Measurements from ENCODE around the gene NDUFS8. TPM values are rescaled to one million over a fixed set of nuclear protein-coding genes. Genes with fewer than 3 reads are reported as not detected.

NDUFS8 gene
- total RNA-seq, 1 experiment from 2014 or later = 221 TPM

GRCh38 chr11:68056317-68057285 is 26.1 kb downstream of the NDUFS8 start:
- no peak for DNase-seq (ENCODE audit: low spot score)
- CTCF ChIA-PET = interaction anchor here (1.1 kb wide), 1 partner anchor 153 kb away, joined by 3 read pairs; no protein-coding TSS in a partner anchor
- H3K36me3 Mint-ChIP-seq = peaks cover 38% of the 10 kb centered on the region
- POLR2A ChIA-PET = interaction anchor here (0.6 to 0.7 kb wide), 2 partner anchors 17 to 129 kb away, joined by 3 to 5 read pairs; no protein-coding TSS in a partner anchor
- H3K27ac Mint-ChIP-seq = peak overlapping the region; percentile 80
- no peaks in the 10 kb centered on the region for H3K9me3 Mint-ChIP-seq
- TF ChIP-seq NR1H2 (CRISPR knock-in tag; IDR thresholded peaks at IDR 0.05) = no peak
- no peak for TF ChIP-seq CREB1 (CRISPR knock-in tag; IDR thresholded peaks at IDR 0.05)
- TF ChIP-seq MLX (CRISPR knock-in tag; IDR thresholded peaks at IDR 0.05) = no peak
- no peak for TF ChIP-seq ERG (CRISPR knock-in tag; IDR thresholded peaks at IDR 0.05)
- peak; percentile 83 for TF ChIP-seq ZNF121 (CRISPR knock-in tag; IDR thresholded peaks at IDR 0.05)
- TF ChIP-seq ZNF423 (CRISPR knock-in tag; IDR thresholded peaks at IDR 0.05) = no peak
- TF ChIP-seq PRRX2 (CRISPR knock-in tag; IDR thresholded peaks at IDR 0.05) = no peak
- ATAC-seq = no peak
- peaks cover 3% of the 10 kb centered on the region for H3K4me1 Mint-ChIP-seq
- no peak overlapping the region for H3K4me3 Mint-ChIP-seq
- H3K27me3 Mint-ChIP-seq (ENCODE audit: low read depth) = no peaks in the 10 kb centered on the region

- ATAC-seq = no peak
- no peaks in the 10 kb centered on the region for H3K27me3 Mint-ChIP-seq (ENCODE audit: low read depth)
- H3K27ac Mint-ChIP-seq = 0 out of 2 replicates have a peak overlapping the region, but pooled peaks have one; percentile 21
- no peak overlapping the region for H3K4me3 Mint-ChIP-seq
- ChIA-PET POLR2A (no interaction called here), CTCF (no interaction called here)
- H3K4me1 Mint-ChIP-seq = no peaks in the 10 kb centered on the region
- H3K36me3 Mint-ChIP-seq = peaks cover 50% of the 10 kb centered on the region
- H3K9me3 Mint-ChIP-seq = no peaks in the 10 kb centered on the region
- TF ChIP-seq ZNF121 (CRISPR knock-in tag; IDR thresholded peaks at IDR 0.05) = peak; percentile 92
- TF ChIP-seq IRF2 (CRISPR knock-in tag; IDR thresholded peaks at IDR 0.05; ENCODE audit: borderline replicate concordance, low read depth) = no peak
- no peak for DNase-seq (ENCODE audit: low spot score)
Observed at GRCh38 chr11:68057807-68058206, 27.3 kb downstream of the NDUFS8 start.

- Mint-ChIP-seq H3K4me1 (no peaks in the 10 kb centered on the region), H3K9me3 (no peaks in the 10 kb centered on the region), H3K27ac (no peak overlapping the region), H3K4me3 (no peak overlapping the region), H3K27me3 (ENCODE audit: low read depth) (no peaks in the 10 kb centered on the region), H3K36me3 (peaks cover 74% of the 10 kb centered on the region)
- DNase-seq (ENCODE audit: low spot score) = no peak
- ATAC-seq = no peak
- no peak for TF ChIP-seq PRDM15 (CRISPR knock-in tag; IDR thresholded peaks at IDR 0.05)
- TF ChIP-seq ZMAT4 (CRISPR knock-in tag; IDR thresholded peaks at IDR 0.05) = no peak
- TF ChIP-seq TCF7 (CRISPR knock-in tag; IDR thresholded peaks at IDR 0.05; ENCODE audit: low read depth) = no peak
- TF ChIP-seq CDX4 (CRISPR knock-in tag; IDR thresholded peaks at IDR 0.05; ENCODE audit: borderline replicate concordance) = no peak
- TF ChIP-seq ZNF263 (CRISPR knock-in tag; IDR thresholded peaks at IDR 0.05; ENCODE audit: low read depth) = no peak
- no peak for TF ChIP-seq AR (CRISPR knock-in tag; IDR thresholded peaks at IDR 0.05)
- TF ChIP-seq JAZF1 (CRISPR knock-in tag; IDR thresholded peaks at IDR 0.05) = no peak
- TF ChIP-seq ZNF281 (CRISPR knock-in tag; IDR thresholded peaks at IDR 0.05) = no peak
- CTCF ChIA-PET = no interaction called here
- POLR2A ChIA-PET = no interaction called here
Observed at GRCh38 chr11:68061508-68061907, 31.0 kb downstream of the NDUFS8 start.

Measured in WTC11 (cell line).